ENCODE results near the gene EXOSC5.
"Not testable (repeated sequence)": the region's sequence is repeated elsewhere in the genome, so short reads cannot be mapped to it uniquely, and the experiment has no call there.

Gene EXOSC5

GRCh38 chr19:41405776-41406175 lies 8.6 kb upstream of the EXOSC5 start:
- no peak for DNase-seq (ENCODE audit: low read depth)

DNA sequence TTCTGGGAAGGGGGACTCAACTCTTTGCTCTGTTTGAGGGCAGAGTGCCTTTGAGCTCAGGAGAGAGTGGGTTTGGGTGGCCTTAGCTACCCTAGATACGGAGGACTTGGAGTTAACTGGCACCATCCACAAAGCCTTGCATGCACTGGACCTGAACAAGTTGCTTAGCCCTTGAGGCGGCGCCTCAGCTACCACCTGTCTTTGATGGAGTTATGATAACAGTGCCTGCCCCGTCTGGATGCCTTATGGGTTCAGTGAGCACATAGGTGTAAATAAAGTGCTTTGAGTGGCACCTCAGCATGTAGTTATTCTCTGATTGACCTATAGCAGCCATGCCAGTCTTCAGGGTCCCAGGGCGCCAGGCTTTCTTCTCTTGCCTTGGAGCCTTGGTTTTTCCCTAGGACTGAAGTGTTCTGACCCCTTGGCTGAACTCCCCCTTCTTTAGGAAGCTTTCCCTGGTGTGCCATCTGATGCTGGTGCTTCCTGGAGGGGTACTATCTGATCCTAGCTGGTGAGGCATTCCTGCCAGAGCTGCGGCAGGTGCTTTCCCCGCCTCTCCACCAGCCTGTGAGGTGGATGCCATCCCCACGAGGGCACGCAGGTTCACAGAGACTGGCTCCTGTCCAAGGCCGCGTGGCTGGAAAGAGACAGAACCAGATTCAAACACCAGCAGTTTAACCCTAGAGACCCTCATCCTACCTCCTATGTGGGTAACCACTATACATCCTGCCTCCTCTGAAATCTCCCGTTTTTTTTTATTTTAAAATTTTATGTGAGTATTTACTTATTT lies 6.2 kb upstream of the EXOSC5 start:
- DNase-seq (ENCODE audit: low read depth), result no peak

GRCh38 chr19:41402010-41402409 lies 4.9 kb upstream of the EXOSC5 start:
- no peak for DNase-seq (ENCODE audit: low read depth)

- no peak for DNase-seq (ENCODE audit: low read depth)
These were observed 4.3 kb upstream of the EXOSC5 start for GRCh38 chr19:41401483-41401882.

DNA sequence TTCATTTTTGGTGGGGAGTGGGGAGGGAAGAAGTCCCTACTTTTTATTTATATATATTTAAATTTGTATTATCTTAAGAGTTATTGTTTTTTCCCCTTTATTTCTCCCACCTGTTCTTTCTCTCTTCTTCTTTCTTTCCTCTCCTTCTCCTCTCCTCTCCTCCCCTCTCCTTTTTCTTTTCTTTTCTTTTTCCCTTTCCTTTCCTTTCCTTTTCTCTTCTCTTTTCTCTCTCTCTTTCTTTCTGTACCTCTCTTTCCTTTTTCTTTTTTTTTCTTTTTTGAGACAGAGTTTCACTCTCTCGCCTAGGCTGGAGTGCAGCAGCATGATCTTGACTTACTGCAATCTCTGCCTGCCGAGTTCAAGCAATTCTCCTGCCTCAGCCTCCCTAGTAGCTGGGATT lies 2.4 kb upstream of the EXOSC5 start:
- no peak for DNase-seq (ENCODE audit: low read depth)

GRCh38 chr19:41399091-41399490 lies 1.9 kb upstream of the EXOSC5 start:
- DNase-seq (ENCODE audit: low read depth), result no peak

DNA sequence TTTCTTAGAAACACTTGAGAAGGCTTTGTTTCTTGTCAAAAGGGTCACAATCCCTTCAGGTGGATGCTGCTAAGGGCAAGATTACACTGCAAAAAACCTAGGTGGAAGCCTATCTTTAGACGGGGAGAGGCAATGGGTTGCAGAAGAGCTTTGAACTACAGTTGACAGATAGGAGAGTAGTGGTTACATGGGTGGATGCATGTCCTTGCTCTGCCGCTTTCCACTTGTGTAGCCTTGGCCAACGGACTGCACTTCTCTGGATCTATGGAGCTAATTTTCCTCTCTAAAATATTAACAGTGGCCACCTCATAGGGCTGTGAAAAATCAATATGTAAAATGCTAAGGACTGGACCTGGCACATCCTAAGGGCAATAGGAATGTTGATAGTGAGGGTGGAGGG lies 1.4 kb upstream of the EXOSC5 start:
- DNase-seq (ENCODE audit: low read depth), result no peak

DNA sequence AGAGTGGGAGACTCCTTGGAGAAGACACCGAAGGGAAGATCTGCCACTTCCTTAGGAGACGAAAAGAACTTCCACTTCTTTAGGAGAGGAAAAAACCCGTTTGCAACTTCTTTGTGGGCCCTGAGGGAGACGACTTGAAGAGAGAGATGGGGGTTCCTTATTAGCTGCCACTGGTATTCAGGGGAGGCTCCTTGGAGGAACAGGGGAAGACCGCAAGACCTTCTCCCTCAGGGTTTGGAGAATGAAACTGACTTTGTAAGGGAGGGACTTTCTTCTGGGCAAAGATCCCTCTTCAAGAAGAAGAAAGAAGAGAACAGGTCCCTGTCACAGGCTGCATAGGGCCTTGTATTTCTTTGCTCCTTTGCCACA lies 875 bp upstream of the EXOSC5 start:
- DNase-seq (ENCODE audit: low read depth), result no peak

- DNase-seq (ENCODE audit: low read depth), result no peak
These were observed 1.8 kb downstream of the EXOSC5 start for GRCh38 chr19:41395355-41395754.

DNA sequence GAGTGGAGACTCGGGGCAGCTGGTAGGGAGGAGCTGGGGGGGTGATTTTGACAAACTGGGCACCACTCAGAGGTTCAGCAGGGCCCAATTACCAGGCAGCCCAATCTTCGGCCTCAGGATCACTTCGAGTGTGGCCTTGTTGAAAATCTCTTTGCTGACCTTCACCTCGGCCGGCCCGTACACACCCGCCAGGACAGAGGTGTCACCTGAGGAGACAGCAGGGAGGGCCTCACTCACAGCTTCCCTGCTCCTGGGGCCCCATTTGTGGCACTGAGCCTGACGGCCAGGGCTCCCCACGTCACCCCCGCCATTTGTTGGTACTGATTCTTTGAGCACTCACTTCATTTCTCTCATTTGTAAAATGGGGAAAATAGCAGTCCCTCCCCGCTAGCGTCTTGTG lies 4.4 kb downstream of the EXOSC5 start:
- DNase-seq (ENCODE audit: low read depth), result no peak

GRCh38 chr19:41391618-41392017 lies 5.5 kb downstream of the EXOSC5 start:
- DNase-seq (ENCODE audit: low read depth), result no peak

GRCh38 chr19:41386442-41386841 lies 10.7 kb downstream of the EXOSC5 start:
- DNase-seq (ENCODE audit: low read depth), result no peak

DNA sequence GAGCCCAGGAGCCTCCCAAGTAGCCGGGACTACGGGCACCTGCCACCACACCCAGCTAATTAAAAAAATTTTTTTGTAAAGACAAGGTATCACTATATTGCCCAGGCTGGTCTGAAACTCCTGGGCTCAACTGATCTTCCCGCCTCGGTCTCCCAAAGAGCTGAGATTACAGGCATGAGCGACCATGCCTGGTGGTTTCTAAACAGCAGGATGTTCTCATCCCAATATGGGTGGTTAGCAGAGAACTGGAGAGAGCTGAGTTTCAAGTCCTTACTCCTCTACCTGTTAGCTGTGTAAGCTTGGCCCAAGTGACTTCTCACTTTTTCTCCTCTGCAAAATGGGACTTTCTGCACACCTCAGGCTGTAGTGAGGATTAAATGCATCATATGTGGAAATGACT lies 12.8 kb downstream of the EXOSC5 start:
- no peak for DNase-seq (ENCODE audit: low read depth)

GRCh38 chr19:41381536-41381935 lies 15.6 kb downstream of the EXOSC5 start:
- not testable (repeated sequence) for DNase-seq (ENCODE audit: low read depth)

GRCh38 chr19:41377977-41378709 lies 19.0 kb downstream of the EXOSC5 start:
- DNase-seq (ENCODE audit: low read depth), result no peak

DNA sequence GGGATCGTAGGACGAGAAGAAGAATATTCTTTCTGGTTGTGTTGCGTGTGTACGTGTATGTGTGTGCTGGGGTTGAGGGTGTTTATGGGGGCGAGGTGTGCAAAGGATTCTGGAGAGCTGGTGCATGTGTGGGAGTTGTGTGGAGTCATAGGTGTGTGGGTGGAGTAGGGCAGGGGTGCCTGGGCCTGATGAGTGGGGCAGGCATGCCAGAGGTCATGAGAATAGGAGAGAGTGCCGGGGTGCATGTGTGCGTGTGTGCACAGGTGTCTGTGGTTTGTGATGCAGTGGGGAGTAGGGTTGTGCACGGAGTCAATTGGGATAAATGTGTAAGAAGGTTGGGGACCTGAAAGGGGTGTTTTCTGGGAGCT lies 20.2 kb downstream of the EXOSC5 start:
- peak; percentile 69 for DNase-seq (ENCODE audit: low read depth)

- DNase-seq (ENCODE audit: low read depth), result no peak
These were observed 20.7 kb downstream of the EXOSC5 start, which contains the start of gene TMEM91 for GRCh38 chr19:41376241-41376997. TMEM91 (plus strand) TSS chr19:41376533; CDS start chr19:41378310, 1,777 bp downstream.

GRCh38 chr19:41373993-41374392 lies 23.2 kb downstream of the EXOSC5 start:
- DNase-seq (ENCODE audit: low read depth), result no peak

DNA sequence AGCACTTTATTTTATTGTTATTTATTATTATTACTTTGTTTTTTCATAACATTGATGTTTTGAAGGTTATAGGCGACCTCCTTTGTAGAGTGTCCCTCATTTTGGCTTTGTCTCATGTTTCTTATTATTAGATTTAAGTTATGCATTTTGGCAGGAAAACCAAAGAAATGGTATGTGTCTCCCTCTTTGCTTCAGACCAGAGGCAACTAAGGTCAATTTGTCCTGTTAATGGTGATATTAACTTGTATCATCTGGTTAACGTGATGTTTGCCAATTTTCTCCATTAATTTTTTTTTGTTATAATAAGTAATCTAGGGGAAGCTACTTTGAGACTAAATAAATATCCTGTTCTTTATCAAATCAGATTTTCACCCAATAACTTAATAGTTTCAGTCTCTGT lies 24.7 kb downstream of the EXOSC5 start:
- no peak for DNase-seq (ENCODE audit: low read depth)

DNA sequence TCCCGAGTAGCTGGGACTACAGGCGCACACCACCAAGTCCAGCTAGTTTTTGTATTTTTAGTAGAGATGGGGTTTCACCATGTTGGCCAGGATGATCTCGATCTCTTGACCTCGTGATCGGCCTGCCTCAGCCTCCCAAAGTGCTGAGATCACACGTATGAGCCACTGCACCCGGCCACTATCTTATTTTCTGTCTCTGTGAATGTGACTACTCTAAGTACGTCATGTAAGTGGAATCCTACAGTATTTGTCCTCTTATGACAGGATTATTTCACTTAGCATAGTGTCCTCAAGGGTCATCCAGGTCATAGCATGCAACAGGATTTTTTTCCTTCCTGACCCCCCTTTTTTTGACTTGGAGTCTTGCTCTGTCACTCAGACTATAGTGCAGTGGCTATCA lies 25.6 kb downstream of the EXOSC5 start:
- DNase-seq (ENCODE audit: low read depth), result no peak

DNA sequence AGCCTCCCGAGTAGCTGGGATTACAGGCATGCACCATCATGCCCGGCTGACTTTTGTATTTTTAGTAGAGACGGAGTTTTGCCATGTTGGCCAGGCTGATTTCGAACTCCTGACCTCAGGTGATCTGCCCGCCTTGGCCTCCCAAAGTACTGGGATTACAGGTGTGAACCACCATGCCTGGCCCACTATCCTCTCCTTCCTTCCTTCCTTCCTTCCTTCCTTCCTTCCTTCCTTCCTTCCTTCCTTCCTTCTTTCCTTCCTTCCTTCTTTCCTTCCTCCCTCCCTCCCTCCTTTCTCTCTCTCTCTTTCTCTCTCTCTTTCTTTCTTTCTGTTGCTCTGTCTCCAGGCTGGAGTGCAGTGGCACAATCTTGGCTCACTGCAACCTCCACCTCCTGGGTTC lies 26.0 kb downstream of the EXOSC5 start:
- DNase-seq (ENCODE audit: low read depth), result not testable (repeated sequence)

DNA sequence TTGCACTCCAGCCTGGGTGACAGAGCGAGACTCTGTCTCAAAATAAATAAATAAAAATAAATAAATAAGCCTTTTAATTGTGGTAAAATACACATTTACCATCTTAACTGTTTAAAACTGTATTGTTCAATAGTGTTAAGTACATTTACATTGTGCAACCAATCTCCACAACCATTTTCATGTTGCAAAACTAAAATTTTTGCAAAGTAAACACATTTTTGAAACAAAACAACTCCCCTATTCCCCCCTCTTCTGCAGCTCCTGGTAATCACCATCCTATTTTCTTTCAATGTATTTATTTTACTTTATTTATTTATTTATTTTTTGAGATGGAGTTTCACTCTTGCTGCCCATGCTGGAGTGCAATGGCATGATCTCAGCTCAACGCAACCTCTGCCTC lies 27.4 kb downstream of the EXOSC5 start:
- no peak for DNase-seq (ENCODE audit: low read depth)

DNA sequence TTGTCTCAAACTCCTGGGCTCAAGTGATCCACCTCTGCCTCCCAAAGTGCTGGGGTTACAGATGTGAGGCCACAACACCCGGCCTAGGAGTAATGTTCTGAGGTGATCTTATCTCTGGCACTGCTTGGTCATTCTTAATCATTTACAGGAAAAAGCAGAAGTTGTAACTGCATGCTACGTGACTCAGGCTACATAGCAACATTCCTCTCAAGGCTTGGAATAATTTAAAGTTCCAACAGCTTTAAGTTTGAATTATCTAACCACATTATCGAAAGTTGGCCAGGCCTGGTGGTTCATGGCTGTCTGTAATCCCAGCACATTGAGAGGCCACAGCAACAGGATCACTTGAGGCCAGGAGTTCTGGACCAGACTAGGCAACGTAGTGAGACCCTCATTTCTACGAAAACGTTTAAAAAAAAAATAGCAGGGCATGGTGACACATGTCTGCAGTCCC lies 29.3 kb downstream of the EXOSC5 start:
- DNase-seq (ENCODE audit: low read depth), result no peak
